Raji (cell line): ENCODE measurements around the gene FAM241A.
A peak's percentile ranks its signal among the peaks of the same experiment; 100 is the strongest.

Source experiments
- POLR2A ChIP-seq: IDR thresholded peaks from 2 replicates; pipeline ENCODE4 v1.6.1; 2011; ENCODE audit warnings: low read depth, low read length, control low read depth; ENCODE audit not compliant: insufficient read depth

FAM241A gene

DNA sequence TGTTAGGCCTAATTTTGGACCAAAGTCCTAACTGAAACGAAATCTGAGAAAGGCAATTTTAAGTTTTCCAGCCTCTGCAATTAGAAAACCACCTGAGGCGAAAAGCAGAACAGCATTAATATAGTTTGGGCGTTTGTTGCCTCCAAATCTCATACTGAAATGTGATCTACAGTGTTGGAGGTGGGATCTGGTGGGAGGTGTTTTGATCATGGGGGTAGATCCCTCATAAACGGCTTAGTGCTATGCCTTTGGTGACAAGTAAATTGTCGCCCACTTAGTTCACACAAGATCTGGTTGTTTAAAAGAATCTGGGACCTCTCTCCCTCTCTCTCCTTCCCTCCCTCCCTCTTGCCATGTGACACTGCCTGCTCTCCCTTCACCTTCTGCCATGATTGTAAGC, 5.7 kb downstream of the FAM241A start:
- TF ChIP-seq POLR2A = no peak

GRCh38 chr4:112152521-112152920, 7.3 kb downstream of the FAM241A start:
- no peak for TF ChIP-seq POLR2A

DNA sequence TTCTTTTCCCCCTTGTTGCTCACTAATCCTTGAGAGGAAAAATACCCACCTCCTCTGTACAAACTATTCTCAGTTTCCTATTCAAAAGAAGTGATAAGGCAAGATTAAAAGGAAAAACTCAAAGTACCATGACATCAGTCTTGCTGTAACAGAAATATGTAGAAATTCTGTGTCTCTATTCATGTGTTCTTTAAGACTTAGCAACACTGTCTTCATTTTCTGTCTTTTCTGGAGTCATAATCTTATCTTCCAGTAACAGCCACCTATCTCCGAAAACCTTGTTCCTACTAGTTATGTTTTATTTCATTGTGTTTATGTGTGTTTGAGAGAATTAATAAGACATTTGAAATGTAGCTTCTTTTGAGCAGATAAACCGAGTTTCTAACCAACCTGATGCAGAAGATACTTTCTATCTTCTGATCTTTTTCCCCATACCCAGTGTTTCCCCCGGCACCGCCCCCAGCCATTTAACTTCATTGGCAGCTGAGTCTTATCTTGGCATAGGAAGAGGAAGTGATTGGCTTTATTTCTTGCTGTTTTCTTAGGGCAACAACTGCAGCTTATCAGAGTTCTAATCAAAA, 8.0 kb downstream of the FAM241A start:
- TF ChIP-seq POLR2A = no peak

- no peak for TF ChIP-seq POLR2A
Observed at GRCh38 chr4:112156112-112156511, 10.9 kb downstream of the FAM241A start.

- TF ChIP-seq POLR2A = no peak
Observed at GRCh38 chr4:112156553-112156952, 11.3 kb downstream of the FAM241A start.

GRCh38 chr4:112167794-112168193, 22.5 kb downstream of the FAM241A start:
- TF ChIP-seq POLR2A = peak; percentile 20; the same call in 1 of the 2 replicates

- TF ChIP-seq POLR2A = no peak
Observed at GRCh38 chr4:112168719-112169500, 23.7 kb downstream of the FAM241A start.

DNA sequence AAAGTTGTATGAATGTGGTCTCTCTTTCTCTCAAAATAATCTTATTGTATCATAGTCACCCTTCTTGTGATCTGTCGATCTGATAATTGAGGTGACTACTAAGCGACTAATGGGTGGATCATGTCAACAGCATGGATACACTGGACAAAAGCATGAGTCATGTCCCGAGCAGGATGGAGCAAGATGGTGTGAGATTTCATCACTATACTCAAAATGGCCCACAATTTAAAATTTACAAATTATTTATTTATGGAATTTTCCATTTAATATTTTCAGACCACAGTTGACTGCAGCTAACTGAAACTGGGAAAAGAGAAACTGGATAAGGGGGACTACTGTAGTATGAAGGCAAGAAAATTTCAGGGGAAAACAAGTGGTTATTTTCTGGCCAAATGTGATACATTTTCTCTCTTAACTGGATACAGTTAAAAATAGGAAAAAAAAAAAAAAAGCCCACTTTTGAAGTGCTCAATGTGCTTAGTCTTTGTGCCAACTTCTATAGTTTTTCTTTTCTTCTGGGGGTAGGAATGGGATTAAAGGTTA, 25.3 kb downstream of the FAM241A start:
- no peak for TF ChIP-seq POLR2A

DNA sequence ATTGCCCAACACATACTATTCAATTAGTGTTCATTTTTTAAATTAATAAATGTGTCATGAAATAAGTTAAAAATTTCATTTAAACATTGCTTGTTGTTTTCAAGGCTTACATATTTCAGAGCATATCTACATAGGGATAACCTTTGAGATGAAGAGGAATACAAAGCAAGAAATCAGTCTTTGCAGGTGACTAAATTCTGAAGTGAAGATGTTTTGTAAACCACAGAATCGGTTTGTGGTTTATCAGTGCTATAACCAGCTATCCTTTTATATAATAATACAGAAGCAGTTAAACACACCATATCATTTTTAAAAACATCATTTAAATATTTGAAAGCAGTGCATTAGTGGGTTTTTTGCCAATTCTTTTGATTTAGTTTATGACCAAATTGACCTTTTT, 26.9 kb downstream of the FAM241A start:
- TF ChIP-seq POLR2A = no peak

DNA sequence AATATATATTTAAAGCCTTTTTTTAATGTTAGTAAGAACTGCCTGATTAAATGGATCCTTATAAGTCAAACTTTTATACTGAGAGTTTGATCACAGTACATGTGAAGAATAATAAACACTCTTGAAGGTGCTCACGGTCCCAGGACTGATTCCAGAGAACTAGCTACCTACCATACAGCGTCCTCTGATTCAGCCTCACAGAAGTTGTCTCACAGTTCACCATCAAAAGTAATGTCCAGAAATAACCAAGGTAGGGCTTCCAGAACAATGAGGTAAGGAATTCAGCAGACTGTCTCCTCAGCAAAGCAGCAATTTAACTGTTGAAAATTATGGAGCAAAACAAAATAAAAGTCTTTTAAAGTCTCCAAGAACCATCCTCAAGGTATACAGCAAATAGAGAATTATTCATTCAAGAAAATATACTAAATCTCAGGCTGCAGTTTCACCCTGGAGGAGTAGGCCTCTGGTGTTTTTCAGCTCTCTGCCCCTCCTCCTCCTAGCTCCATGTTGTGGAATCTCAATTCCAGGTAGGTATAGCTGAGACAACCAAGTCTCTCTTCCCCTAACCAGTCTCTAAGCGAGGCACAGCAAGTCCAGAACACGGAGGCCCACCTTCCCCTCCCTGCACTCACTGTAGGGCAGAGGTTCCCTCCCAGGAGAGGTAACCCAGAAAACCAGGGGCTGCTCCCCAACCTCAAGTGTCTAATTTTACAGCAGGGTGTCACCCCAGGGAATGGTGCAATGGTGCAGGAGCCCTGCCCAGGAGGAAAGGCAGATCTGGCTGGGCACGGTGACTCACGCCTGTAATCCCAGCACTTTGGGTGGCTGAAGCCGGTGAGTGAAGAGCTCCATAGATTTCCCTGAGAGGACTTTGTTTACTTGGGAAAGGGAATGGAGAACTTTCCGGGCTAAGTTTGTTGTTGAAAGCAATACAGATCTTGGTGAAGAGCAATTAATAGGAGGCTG, 28.6 kb downstream of the FAM241A start:
- TF ChIP-seq POLR2A = no peak

DNA sequence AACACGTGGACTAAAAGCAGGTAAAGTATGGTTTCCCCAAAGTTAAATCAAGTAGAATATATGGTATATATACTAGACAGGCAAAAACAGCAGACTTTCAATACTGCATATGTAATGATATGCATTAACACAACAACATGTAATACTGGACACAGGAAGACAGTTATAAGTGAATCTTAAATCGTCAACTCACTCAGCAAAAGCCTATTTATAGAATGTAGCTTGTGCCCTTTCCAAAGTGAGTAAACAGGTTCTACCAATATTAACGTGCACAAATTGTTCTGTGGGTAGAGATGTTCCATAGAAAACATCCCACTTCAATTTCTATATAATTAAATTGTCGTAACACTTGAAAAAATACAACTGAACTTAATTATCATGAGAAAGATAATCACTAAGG, 30.6 kb downstream of the FAM241A start:
- TF ChIP-seq POLR2A = no peak

DNA sequence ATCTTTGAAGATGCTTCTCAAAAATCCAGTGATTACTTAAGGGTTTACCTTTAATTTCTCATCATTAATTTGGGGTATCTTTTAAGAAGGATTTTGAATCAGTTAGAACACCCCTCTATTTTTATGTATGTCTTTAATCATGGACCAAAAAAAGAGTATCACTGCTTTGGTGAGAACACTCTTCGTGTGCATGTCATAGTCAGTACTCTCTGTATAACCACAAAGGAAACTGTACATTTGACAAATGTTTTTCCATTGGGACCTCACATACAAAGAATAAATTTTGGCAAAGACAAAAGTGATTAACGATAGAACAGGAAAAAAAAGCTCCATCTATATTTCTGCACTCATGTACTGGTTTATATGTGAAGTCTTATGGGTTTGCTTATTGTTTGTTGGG, 31.3 kb downstream of the FAM241A start:
- no peak for TF ChIP-seq POLR2A

GRCh38 chr4:112181358-112182000, 36.2 kb downstream of the FAM241A start:
- no peak for TF ChIP-seq POLR2A

- no peak for TF ChIP-seq POLR2A
Observed at GRCh38 chr4:112182604-112183003, 37.4 kb downstream of the FAM241A start.

GRCh38 chr4:112183252-112183651, 38.0 kb downstream of the FAM241A start:
- TF ChIP-seq POLR2A = no peak
